HG02588 (cell line): Measurements from ENCODE around the gene TCF23.
"Not testable (repeated sequence)": the region's sequence is repeated elsewhere in the genome, so short reads cannot be mapped to it uniquely, and the experiment has no call there.

Source experiments
- ATAC-seq: cut with Tn5 transposase; IDR thresholded peaks from one replicate; pipeline ENCODE4 v1.9.1; 2021; ENCODE audit warnings: mild to moderate bottlenecking, moderate library complexity; ENCODE audit not compliant: unreplicated experiment

Gene TCF23

GRCh38 chr2:27184115-27184514 lies 35.3 kb downstream of the TCF23 start:
- ATAC-seq = no peak

- ATAC-seq = no peak
These were observed 36.7 kb downstream of the TCF23 start for GRCh38 chr2:27185331-27186026.

- no peak for ATAC-seq
These were observed 38.0 kb downstream of the TCF23 start for GRCh38 chr2:27186613-27187345.

DNA sequence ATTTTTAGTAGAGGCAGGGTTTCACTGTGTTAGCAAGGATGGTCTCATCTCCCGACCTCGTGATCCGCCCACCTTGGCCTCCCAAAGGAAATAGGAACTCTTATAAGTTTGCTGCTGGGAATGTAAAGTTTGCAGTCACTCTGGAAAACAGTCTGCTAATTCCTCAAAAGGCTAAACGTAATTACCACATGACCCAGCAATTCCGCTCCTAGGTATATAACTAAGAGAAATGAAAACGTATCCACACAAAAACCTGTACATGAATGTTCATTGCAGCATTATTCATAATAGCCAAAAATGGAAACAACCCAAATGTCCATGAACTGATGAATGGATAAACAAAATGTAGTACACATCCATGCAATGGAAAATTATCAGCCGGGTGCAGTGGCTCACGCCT lies 41.2 kb downstream of the TCF23 start:
- ATAC-seq = no peak

DNA sequence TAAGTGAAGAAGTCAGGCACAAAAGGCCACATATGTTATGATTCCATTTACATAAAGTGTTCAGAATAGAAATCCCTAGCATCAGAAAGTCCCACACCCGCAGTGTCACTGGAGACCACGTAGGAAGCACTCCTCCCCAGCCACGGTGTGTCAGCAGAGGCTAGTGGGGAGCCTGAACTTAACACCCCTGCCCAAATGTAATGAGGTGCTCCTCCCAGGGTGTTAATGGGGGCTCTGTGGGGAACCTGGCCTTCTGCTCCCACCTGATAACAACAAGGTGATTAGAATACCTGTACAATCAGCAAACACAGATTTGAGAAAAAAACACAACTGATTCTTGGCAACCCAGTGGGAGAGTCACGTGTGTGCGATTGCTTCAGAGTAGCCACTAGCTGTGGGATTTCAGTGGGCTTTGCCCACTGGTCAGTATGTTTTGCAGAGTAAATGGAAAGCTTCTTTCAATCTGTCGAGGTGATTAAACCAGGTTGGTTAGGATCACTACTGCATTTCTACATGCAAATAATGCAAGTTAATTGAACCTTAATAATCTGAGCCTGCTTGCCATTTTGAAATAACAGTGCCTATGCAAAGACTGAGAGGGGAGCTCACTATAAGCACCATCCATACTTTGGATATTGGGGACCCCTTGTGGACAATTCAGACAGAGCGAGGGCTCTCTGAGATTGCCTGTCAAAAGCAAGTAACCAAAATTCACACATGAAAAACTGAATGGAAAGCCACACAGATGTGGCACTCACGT lies 42.4 kb downstream of the TCF23 start:
- no peak for ATAC-seq

DNA sequence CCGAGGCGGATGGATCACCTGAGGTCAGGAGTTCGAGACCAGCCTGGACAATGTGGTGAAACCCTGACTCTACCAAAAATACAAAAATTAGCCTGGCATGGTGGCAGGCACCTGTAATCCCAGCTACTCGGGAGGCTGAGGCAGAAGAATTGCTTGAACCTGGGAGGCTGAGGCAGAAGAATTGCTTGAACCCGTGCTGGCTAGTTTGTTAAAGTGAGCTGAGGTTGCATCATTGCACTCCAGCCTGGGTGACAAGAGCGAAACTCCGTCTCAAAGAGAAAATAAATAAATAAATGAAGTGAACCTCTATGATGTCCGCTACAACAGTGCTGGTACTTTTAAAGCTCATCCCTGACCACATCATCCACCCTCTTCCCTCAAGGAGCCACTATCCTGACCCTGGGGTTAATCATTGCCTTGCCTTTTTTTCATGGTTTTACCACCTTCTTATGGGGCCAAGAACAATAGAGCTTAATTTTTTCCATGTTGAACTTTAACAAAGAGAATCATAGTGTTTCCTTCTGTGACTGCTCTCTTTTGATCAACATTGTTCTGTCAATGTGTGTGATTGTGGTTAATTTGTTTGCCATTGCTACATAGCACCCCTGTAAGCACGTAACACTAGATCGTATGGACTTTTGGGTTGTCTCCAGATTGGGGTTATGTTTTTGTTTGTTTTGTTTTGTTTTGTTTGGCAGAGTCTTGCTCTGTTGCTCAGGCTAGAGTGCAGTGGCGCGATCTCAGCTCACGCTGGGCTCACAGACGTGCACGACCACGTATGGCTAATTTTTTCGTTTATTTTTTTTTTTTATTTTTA lies 45.9 kb downstream of the TCF23 start:
- ATAC-seq = no peak

DNA sequence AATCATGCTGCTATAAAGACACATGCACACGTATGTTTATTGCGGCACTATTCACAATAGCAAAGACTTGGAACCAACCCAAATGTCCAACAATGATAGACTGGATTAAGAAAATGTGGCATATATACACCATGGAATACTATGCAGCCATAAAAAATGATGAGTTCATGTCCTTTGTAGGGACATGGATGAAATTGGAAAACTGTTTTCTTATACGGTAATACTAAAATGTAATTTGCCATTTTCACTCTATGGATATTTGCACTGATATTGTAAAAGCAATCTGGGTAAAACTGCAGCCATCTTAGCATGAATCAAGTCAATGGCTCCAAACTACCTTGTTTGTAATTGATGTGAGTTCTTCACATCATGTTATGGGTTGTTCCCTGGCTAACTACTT lies 47.0 kb downstream of the TCF23 start:
- ATAC-seq = not testable (repeated sequence)

DNA sequence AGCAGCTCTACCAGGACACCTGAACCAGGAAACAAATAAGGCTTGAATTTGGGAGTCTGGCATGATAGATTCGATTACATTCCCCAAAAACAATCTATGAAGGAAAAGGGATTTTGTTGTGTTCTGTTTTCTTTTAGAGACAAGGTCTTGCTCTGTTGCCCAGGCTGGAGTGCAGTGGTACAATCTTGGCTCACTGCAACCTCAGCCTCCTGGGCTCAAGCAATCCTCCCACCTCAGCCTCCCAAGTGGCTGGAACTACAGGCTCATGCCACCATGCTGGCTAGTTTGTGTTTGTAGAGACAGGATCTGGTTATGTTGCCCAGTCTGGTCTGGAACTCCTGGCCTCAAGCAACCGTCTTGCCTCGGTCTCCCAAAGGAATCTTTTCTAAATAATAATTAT lies 49.3 kb downstream of the TCF23 start:
- ATAC-seq = not testable (repeated sequence)

GRCh38 chr2:27198627-27199026 lies 49.8 kb downstream of the TCF23 start:
- ATAC-seq = no peak

DNA sequence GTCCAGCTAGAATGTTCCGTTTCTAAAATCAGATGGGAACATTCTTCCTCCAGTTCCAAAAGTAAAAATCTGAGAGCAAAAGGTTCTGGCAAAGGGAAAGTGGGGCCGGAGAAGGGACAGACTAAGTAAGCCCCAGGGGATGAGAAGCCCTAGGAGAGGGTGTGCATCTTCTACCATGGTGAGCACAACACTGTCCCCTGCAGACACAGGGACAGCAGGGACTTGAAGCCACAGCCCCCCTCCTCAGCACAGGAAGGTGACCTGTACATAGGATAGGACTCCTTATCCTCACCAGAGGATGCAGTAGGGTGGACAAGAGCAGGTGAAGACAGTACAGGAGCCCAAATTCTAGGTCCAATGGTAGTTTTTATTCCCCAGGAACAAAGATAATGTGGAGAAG lies 50.4 kb downstream of the TCF23 start:
- no peak for ATAC-seq

DNA sequence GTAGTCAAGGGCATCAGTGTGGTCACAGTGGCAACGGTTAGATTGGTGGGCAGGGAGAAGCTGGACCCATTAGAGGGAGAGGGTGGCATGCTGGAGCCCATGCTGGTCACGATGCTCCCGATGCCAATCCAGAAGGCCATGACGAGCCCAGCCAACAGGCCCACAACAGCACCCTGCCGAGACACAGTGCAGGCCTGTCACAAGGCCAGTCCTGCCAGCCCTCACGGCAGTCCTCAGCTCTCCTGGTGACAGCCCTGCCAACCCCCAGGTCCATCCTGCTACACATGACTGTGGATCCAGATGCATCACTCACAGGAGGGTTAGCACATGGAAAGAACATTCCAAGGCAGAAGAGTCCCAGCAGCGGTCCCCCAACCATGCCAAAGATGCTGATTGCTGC lies 52.9 kb downstream of the TCF23 start:
- no peak for ATAC-seq

DNA sequence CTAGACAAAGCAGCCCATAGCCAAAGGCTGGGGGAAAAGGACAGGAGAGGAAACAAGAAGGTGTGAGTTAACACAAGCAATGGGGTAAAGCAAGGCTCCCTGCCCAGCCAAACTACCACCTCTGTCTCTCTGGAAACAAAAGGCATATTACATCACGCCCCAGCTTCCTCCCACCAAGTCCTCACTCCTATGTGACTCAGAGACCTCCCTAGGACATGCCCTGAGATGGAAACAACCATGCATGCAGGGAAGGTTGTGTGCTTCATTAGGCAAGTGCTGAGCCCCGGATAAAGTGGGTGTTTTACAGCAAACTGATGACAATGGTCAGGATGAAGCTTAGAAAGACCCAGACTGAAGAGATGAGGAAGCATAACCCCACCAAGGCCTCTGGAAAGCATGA lies 54.0 kb downstream of the TCF23 start:
- ATAC-seq = no peak

GRCh38 chr2:27203741-27204140 lies 54.9 kb downstream of the TCF23 start:
- no peak for ATAC-seq

DNA sequence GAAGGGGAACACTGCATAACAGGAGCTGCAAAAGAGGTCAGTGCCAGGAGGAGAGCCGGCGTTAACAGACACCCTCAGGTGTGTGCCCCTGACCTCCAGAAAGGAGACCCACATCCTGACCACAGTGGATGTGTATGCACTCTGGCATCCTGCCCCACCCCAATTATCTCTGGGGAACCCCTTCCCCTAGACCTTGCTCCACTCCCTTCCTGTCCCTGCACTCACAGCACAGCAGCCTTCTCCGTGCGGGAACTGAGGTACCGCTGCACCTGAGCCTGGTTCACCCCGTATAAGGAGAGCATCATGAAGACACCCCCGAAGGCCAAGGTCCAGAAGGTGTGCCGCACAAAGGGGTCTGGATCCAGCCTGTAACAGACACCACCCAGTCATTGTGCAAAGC lies 55.8 kb downstream of the TCF23 start:
- ATAC-seq = no peak

- ATAC-seq = no peak
These were observed 56.4 kb downstream of the TCF23 start for GRCh38 chr2:27205206-27205605.

DNA sequence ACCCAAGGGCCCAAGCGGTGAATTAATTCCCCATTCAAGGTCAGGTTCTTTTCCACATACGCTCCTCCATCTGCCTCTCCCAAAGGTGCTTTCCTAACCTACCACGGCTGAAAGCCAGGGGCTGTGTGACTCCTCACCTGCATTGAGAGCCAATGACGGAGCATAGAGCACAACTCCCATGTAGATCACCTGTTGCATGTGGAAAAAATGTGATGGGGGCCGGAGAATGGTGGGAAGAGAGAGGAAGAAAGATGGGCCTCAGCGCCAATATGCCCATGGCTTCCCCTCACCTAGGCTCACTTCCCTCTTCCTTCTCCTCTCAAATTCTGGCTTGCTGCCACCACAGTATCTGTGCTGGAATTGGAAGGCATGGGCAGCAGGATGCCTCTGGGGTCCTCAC lies 57.5 kb downstream of the TCF23 start:
- no peak for ATAC-seq
